Spleen (tissue), 11 donors: Measurements from ENCODE around the gene ARHGEF7. TPM values are rescaled to one million over a fixed set of nuclear protein-coding genes. Genes with fewer than 3 reads are reported as not detected.

ENCODE experiments used
- DNase-seq: peaks from one replicate; pipeline ENCODE4 v3.0.0-alpha.2; 2020
- H3K27ac ChIP-seq, 8 donors: fragments of 200-600 bp; sonication (generic) in 7 of 8; 1 replicate in 4 of 8; 2 replicates in 4 of 8; pipeline versions ENCODE4 v1.5.0 to v1.8.0; 2016 to 2021; ENCODE audit warnings: inconsistent platforms in 4 of 8, mild to moderate bottlenecking in 4 of 8, moderate library complexity in 1 of 8
- H3K27me3 ChIP-seq, 7 donors: fragments of 200-600 bp; sonication (generic) in 6 of 7; replicated peaks in 1 of 7; 1 replicate in 4 of 7; 2 replicates in 3 of 7; pipeline versions ENCODE4 v1.5.0 to v1.8.0; 2016 to 2021; ENCODE audit warnings: inconsistent platforms in 3 of 7, mild to moderate bottlenecking in 1 of 7
- H3K36me3 ChIP-seq, 6 donors: fragments of 200-600 bp; sonication (generic) in 5 of 6; 1 replicate in 4 of 6; 2 replicates in 2 of 6; pipeline versions ENCODE4 v1.5.0 to v1.8.0; 2016 to 2021; ENCODE audit warnings: inconsistent platforms in 2 of 6
- H3K4me1 ChIP-seq, 6 donors: fragments of 200-600 bp; sonication (generic) in 5 of 6; 1 replicate in 3 of 6; 2 replicates in 3 of 6; pipeline versions ENCODE4 v1.5.0 to v1.8.0; 2016 to 2021; ENCODE audit warnings: inconsistent platforms in 3 of 6
- H3K4me3 ChIP-seq, 8 donors: fragments of 200-600 bp; sonication (generic) in 7 of 8; 1 replicate in 4 of 8; 2 replicates in 4 of 8; pipeline versions ENCODE4 v1.5.0 to v1.8.0; 2016 to 2021; ENCODE audit warnings: inconsistent platforms in 4 of 8, mild to moderate bottlenecking in 4 of 8, moderate library complexity in 2 of 8
- H3K9me3 ChIP-seq, 8 donors: fragments of 200-600 bp; sonication (generic) in 7 of 8; 1 replicate in 4 of 8; 2 replicates in 4 of 8; pipeline versions ENCODE4 v1.5.0 to v1.8.0; 2016 to 2021; ENCODE audit warnings: inconsistent platforms in 4 of 8
- CTCF ChIP-seq, 11 experiments: fragments of 200-600 bp in 7 of 11; fragments of 450-650 bp in 4 of 11; sonication (generic) in 4 of 11; IDR thresholded peaks in 8 of 11; conservative IDR thresholded peaks in 3 of 11; 1 replicate in 7 of 11; 2 replicates in 4 of 11; pipeline versions ENCODE4 v1.4.0 to v1.8.0; 2016 to 2021; ENCODE audit warnings: antibody characterized with exemption in 11 of 11, inconsistent platforms in 4 of 11, mild to moderate bottlenecking in 1 of 11
- POLR2A ChIP-seq, 3 donors: fragments of 450-650 bp; IDR thresholded peaks; one replicate each; pipeline ENCODE4 v1.5.1; 2017; ENCODE audit warnings: antibody characterized with exemption in 3 of 3, mild to moderate bottlenecking in 1 of 3
- POLR2AphosphoS5 ChIP-seq, 3 donors: sonication (generic); formaldehyde crosslinking; IDR thresholded peaks; one replicate each; pipeline ENCODE4 v1.5.1; 2017; ENCODE audit warnings: antibody characterized with exemption in 3 of 3
- WGBS, 5 donors: extraction: QIAGEN DNeasy Blood & Tissue Kit in 3 of 5; methylation state at CpG; one replicate each; pipeline versions ENCODE4 v1.1.5 to v1.1.7; 2013 to 2018; 5-methylcytosine and 5-hydroxymethylcytosine counted together
- intact Hi-C: fragments of 100-400 bp; cut with DNase I; formaldehyde crosslinking; loops from one replicate; pipeline ENCODE4 v1.15.0; 2023; ENCODE audit warnings: low total_unique reads
- polyA plus RNA-seq, 3 donors: library from polyadenylated mRNA; stranded (reverse); fragments of 200-250 nt; gene quantifications; one replicate each; pipeline ENCODE4 v1.2.1, GENCODE V29; 2013
- total RNA-seq, 7 donors: library from RNA; depleted of rRNA in 3 of 7; stranded (reverse); fragments of >200 nt in 3 of 7; fragmentation: NEBNext Ultra II Directional in 4 of 7; extraction: Animal tissue kit (Norgen Biotek cat#: 25700) in 4 of 7; gene quantifications; one replicate each; pipeline versions ENCODE4 v1.1.0 to v1.2.1, GENCODE V29; 2016 to 2021
- donor health status: healthy with polysubstance abuse.
- donor health status: DM: no; HTN: no; CAD: no; lungs with moderate emphysema.
- donor health status: DM: no; HTN: no; CAD: no.
- donor health status: Bipolar disorder and iron deficiency.
- donor health status: healthy.
- donor health status: DM: no; HTN: no; CAD: no.
- donor health status: DM: yes; HTN: yes; CAD: no.

The ARHGEF7 gene
- total and polyA plus RNA-seq, 10 donors = 18.0 to 192 (median 114) TPM

GRCh38 chr13:111270765-111271698 is 155.9 kb downstream of the ARHGEF7 start:
- H3K4me1 ChIP-seq = peaks cover 0 to 45% (median 22%) of the 10 kb centered on the region in 6 donors
- no peaks in the 10 kb centered on the region for H3K9me3 ChIP-seq
- no peaks in the 10 kb centered on the region for H3K27me3 ChIP-seq
- no peak for DNase-seq
- H3K27ac ChIP-seq = peak overlapping the region in 7 of 8 donors; percentile 19 to 79 (median 66)
- 88 to 95% (median 90%) methylated on average over 18 to 20 of the region's 20 CpGs for WGBS, 5 donors
- intact Hi-C loops = no loop called here
- peaks cover 0 to 100% (median 63%) of the 10 kb centered on the region in 6 donors for H3K36me3 ChIP-seq
- H3K4me3 ChIP-seq = no peak overlapping the region
- TF ChIP-seq CTCF (IDR thresholded peaks at IDR 0.05 in 8 of 11, conservative IDR thresholded peaks at IDR 0.05 in 3 of 11) = no peak

GRCh38 chr13:111272117-111272516 is 157.0 kb downstream of the ARHGEF7 start:
- Histone ChIP-seq H3K9me3 (no peaks in the 10 kb centered on the region), H3K4me3 (no peak overlapping the region), H3K4me1 (peaks cover 0 to 42% (median 22%) of the 10 kb centered on the region in 6 donors), H3K27ac (peak overlapping the region in 6 of 8 donors; percentile 31 to 70 (median 52)), H3K27me3 (no peaks in the 10 kb centered on the region), H3K36me3 (peaks cover 0 to 100% (median 69%) of the 10 kb centered on the region in 6 donors)
- WGBS, 5 donors = 77 to 86% (median 80%) methylated on average over 7 of the region's 7 CpGs
- DNase-seq = no peak
- TF ChIP-seq POLR2AphosphoS5 (IDR thresholded peaks at IDR 0.05) = no peak
- TF ChIP-seq POLR2A (IDR thresholded peaks at IDR 0.05) = no peak
- TF ChIP-seq CTCF (IDR thresholded peaks at IDR 0.05 in 8 of 11, conservative IDR thresholded peaks at IDR 0.05 in 3 of 11) = no peak
- intact Hi-C loops = no loop called here

DNA sequence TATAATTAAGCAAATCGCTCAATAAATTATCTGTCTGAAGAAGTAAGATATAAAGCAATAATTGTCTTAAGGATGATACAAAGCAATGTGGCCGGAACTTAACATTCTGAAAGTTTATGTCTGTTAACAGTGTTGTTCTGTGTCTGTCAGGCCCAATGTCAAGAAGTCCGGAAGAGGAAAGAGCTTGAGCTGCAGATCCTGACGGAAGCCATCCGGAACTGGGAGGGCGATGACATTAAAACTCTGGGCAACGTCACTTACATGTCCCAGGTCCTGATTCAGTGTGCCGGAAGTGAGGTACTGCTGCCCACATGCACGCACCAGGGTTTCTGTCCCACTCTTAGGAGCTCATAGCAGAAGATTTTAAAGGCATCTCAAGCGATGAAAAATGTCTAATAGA is 160.3 kb downstream of the ARHGEF7 start:
- peak in 1 of 3 donors; percentile 32 for TF ChIP-seq POLR2AphosphoS5 (IDR thresholded peaks at IDR 0.05)
- TF ChIP-seq POLR2A (IDR thresholded peaks at IDR 0.05) = no peak
- peaks cover 0 to 100% (median 71%) of the 10 kb centered on the region in 6 donors for H3K36me3 ChIP-seq
- 82 to 92% (median 89%) methylated on average over 10 of the region's 10 CpGs for WGBS, 5 donors
- H3K9me3 ChIP-seq = no peaks in the 10 kb centered on the region
- peak overlapping the region in 5 of 8 donors; percentile 11 to 45 (median 30) for H3K27ac ChIP-seq
- no peak for DNase-seq
- intact Hi-C loops = no loop called here
- peaks cover 0 to 25% (median 11%) of the 10 kb centered on the region in 6 donors for H3K4me1 ChIP-seq
- no peaks in the 10 kb centered on the region for H3K27me3 ChIP-seq
- H3K4me3 ChIP-seq = no peak overlapping the region

DNA sequence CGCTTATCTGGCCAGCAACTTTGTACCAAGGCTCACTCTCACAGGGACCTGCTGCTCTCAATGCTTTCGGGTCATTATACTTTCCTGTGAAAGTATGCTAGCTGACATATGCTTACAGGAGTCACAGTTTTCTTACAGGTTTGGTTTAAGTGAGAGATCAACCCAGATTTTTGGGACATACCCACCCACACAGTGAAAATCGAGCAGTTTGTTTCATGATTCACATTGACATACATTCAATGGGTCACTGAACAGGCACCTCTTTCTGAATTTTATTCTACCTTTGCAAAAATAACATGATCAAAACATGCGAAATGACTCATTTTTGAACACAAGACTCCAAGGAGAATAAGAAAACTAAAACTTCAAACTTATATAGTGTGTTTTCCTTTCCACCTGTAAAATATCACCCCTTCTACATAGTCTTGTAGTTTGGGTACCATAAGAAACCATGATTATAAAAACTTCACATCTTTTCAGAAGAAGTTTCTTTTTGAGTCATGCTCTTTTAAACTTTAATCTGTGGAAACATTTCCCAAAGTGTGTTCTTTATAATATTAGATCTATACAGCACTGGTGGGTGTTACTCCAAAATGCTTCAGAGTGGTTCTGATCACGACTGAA is 161.0 kb downstream of the ARHGEF7 start:
- H3K4me3 ChIP-seq = no peak overlapping the region
- peaks cover 0 to 99% (median 69%) of the 10 kb centered on the region in 6 donors for H3K36me3 ChIP-seq
- H3K27ac ChIP-seq = peak overlapping the region in 5 of 8 donors; percentile 18 to 45 (median 30)
- no peaks in the 10 kb centered on the region for H3K9me3 ChIP-seq
- no peaks in the 10 kb centered on the region for H3K27me3 ChIP-seq
- intact Hi-C loops = no loop called here
- DNase-seq = no peak
- no peak for TF ChIP-seq POLR2AphosphoS5 (IDR thresholded peaks at IDR 0.05)
- TF ChIP-seq CTCF (IDR thresholded peaks at IDR 0.05 in 8 of 11, conservative IDR thresholded peaks at IDR 0.05 in 3 of 11) = no peak
- no peak for TF ChIP-seq POLR2A (IDR thresholded peaks at IDR 0.05)
- H3K4me1 ChIP-seq = peaks cover 0 to 25% (median 14%) of the 10 kb centered on the region in 6 donors
- 86 to 92% (median 88%) methylated on average over 5 of the region's 5 CpGs for WGBS, 5 donors
